Uterus (tissue), 4 donors: ENCODE results near the gene ISLR2. TPM values are rescaled to one million over a fixed set of nuclear protein-coding genes. Genes with fewer than 3 reads are reported as not detected.
"Not testable (repeated sequence)": the region's sequence is repeated elsewhere in the genome, so short reads cannot be mapped to it uniquely, and the experiment has no call there.

Experiments used
- DNase-seq, 2 donors: peaks; one replicate each; pipeline ENCODE4 v3.0.0-alpha.2; 2019 to 2020
- H3K27ac ChIP-seq, 2 donors: fragments of 200-600 bp; sonication (generic); 1 replicate in 1 of 2; 2 replicates in 1 of 2; pipeline ENCODE4 v1.5.1; 2016 to 2018
- H3K27me3 ChIP-seq, 2 donors: fragments of 200-600 bp; sonication (generic); one replicate each; pipeline ENCODE4 v1.5.1; 2018 to 2019; ENCODE audit warnings: control low read depth in 1 of 2
- H3K36me3 ChIP-seq, 2 donors: fragments of 200-600 bp; sonication (generic); one replicate each; pipeline ENCODE4 v1.5.1; 2019; ENCODE audit warnings: control low read depth in 1 of 2
- H3K4me1 ChIP-seq, 2 donors: fragments of 200-600 bp; sonication (generic); one replicate each; pipeline ENCODE4 v1.5.1; 2018 to 2019; ENCODE audit warnings: control low read depth in 1 of 2
- H3K4me3 ChIP-seq, 2 donors: fragments of 200-600 bp; sonication (generic); 1 replicate in 1 of 2; 2 replicates in 1 of 2; pipeline ENCODE4 v1.5.1; 2018 to 2019; ENCODE audit warnings: mild to moderate bottlenecking in 1 of 2
- H3K9me3 ChIP-seq, 2 donors: fragments of 200-600 bp; sonication (generic); one replicate each; pipeline ENCODE4 v1.5.1; 2019; ENCODE audit warnings: control low read depth in 1 of 2
- CTCF ChIP-seq, 4 experiments: fragments of 200-600 bp in 2 of 4; fragments of 450-650 bp in 2 of 4; sonication (generic) in 2 of 4; IDR thresholded peaks; one replicate each; pipeline ENCODE4 v1.5.1; 2016 to 2019; ENCODE audit warnings: antibody characterized with exemption in 4 of 4, mild to moderate bottlenecking in 2 of 4, moderate library complexity in 1 of 4
- POLR2A ChIP-seq, 2 donors: fragments of 450-650 bp; IDR thresholded peaks; one replicate each; pipeline ENCODE4 v1.6.1; 2016; ENCODE audit warnings: antibody characterized with exemption in 2 of 2, mild to moderate bottlenecking in 1 of 2, moderate library complexity in 1 of 2
- intact Hi-C: fragments of 100-400 bp; cut with DNase I; formaldehyde crosslinking; loops from one replicate; pipeline ENCODE4 v1.15.1; 2023; ENCODE audit warnings: low total_unique reads
- total RNA-seq, 4 donors: library from RNA; depleted of rRNA in 3 of 4; stranded (reverse); fragments of >200 nt in 3 of 4; gene quantifications; one replicate each; pipeline versions ENCODE4 v1.1.0 to v1.2.4, GENCODE V29; 2014 to 2023
- donor health status: DM: yes; HTN: yes; CAD: no.

Gene ISLR2
- total RNA-seq, 4 donors from 2014 or later: 0.77 to 11.8 (median 5.1) TPM; not detected in 1

- TF ChIP-seq POLR2A (IDR thresholded peaks at IDR 0.05) (no peak), CTCF (IDR thresholded peaks at IDR 0.05) (no peak)
- H3K27ac ChIP-seq: no peak overlapping the region
- intact Hi-C loops: no loop called here
- no peak overlapping the region for H3K4me3 ChIP-seq
- no peaks in the 10 kb centered on the region for H3K9me3 ChIP-seq
- H3K27me3 ChIP-seq: no peaks in the 10 kb centered on the region
- DNase-seq: no peak
- H3K36me3 ChIP-seq: no peaks in the 10 kb centered on the region
- no peaks in the 10 kb centered on the region for H3K4me1 ChIP-seq
Measured at GRCh38 chr15:74156678-74157411, 26.5 kb downstream of the ISLR2 start.

- DNase-seq: no peak
Measured at GRCh38 chr15:74157868-74158827, 27.8 kb downstream of the ISLR2 start.

GRCh38 chr15:74158855-74159650 lies 28.7 kb downstream of the ISLR2 start:
- no peak overlapping the region for H3K27ac ChIP-seq
- no peaks in the 10 kb centered on the region for H3K27me3 ChIP-seq
- H3K9me3 ChIP-seq: no peaks in the 10 kb centered on the region
- no peaks in the 10 kb centered on the region for H3K36me3 ChIP-seq
- no peak for TF ChIP-seq CTCF (IDR thresholded peaks at IDR 0.05)
- no peak for TF ChIP-seq POLR2A (IDR thresholded peaks at IDR 0.05)
- intact Hi-C loops: no loop called here
- H3K4me3 ChIP-seq: no peak overlapping the region
- no peak for DNase-seq
- no peaks in the 10 kb centered on the region for H3K4me1 ChIP-seq

More at GRCh38 chr15:74157868-74158827, 27.8 kb downstream of the ISLR2 start:
- Histone ChIP-seq H3K27me3 (no peaks in the 10 kb centered on the region), H3K4me3 (no peak overlapping the region), H3K27ac (no peak overlapping the region), H3K36me3 (no peaks in the 10 kb centered on the region), H3K9me3 (no peaks in the 10 kb centered on the region), H3K4me1 (no peaks in the 10 kb centered on the region)
- TF ChIP-seq POLR2A (IDR thresholded peaks at IDR 0.05): no peak
- no peak for TF ChIP-seq CTCF (IDR thresholded peaks at IDR 0.05)
- intact Hi-C loops: no loop called here

- Histone ChIP-seq H3K9me3 (no peaks in the 10 kb centered on the region), H3K36me3 (no peaks in the 10 kb centered on the region), H3K27me3 (no peaks in the 10 kb centered on the region), H3K4me1 (no peaks in the 10 kb centered on the region), H3K27ac (no peak overlapping the region), H3K4me3 (no peak overlapping the region)
- intact Hi-C loops: no loop called here
- TF ChIP-seq POLR2A (IDR thresholded peaks at IDR 0.05) (no peak), CTCF (IDR thresholded peaks at IDR 0.05) (no peak)
- DNase-seq: no peak
Measured at GRCh38 chr15:74159773-74160172, 29.4 kb downstream of the ISLR2 start.

- H3K36me3 ChIP-seq, H3K27ac ChIP-seq, H3K9me3 ChIP-seq, H3K4me3 ChIP-seq, DNase-seq, H3K27me3 ChIP-seq, H3K4me1 ChIP-seq, intact Hi-C loops: not testable (repeated sequence)
Measured at GRCh38 chr15:74160390-74160789, 30.0 kb downstream of the ISLR2 start.

GRCh38 chr15:74162195-74162536 lies 31.8 kb downstream of the ISLR2 start:
- H3K27me3 ChIP-seq, H3K36me3 ChIP-seq, H3K4me3 ChIP-seq, H3K4me1 ChIP-seq, intact Hi-C loops, H3K9me3 ChIP-seq, H3K27ac ChIP-seq, DNase-seq: not testable (repeated sequence)
